T-cell (primary cell): ENCODE measurements around the gene RUNX2. TPM values are rescaled to one million over a fixed set of nuclear protein-coding genes. Genes with fewer than 3 reads are reported as not detected.

Experiments
- ATAC-seq, 4 experiments: fragments of 200-7000 bp in 3 of 4; fragments of 150-1000 bp in 1 of 4; cut with Tn5 transposase; replicated peaks in 1 of 4; 1 replicate in 3 of 4; 2 replicates in 1 of 4; pipeline ENCODE4 v1.10.0; 2021; ENCODE audit warnings: moderate library complexity in 3 of 4, mild to moderate bottlenecking in 2 of 4, moderate number of reproducible peaks in 1 of 4
- CTCF ChIA-PET, 2 donors: fragments of 300-600 bp; sonication (Branson Sonifier 250); formaldehyde crosslinking; loops; one replicate each; lab custom pipeline; 2022; ENCODE audit warnings: antibody characterized with exemption in 2 of 2; lab: Charles Lee
- POLR2A ChIA-PET, 2 donors: fragments of 300-600 bp; sonication (Branson Sonifier 250); formaldehyde crosslinking; loops; one replicate each; lab custom pipeline; 2022; ENCODE audit warnings: antibody characterized with exemption in 2 of 2; lab: Charles Lee
- DNase-seq, 35 experiments: peaks; one replicate each; pipeline versions ENCODE4 v3.0.0 to v3.0.0-alpha.2; 2013 to 2023
- H3K27ac ChIP-seq: one replicate; pipeline ENCODE4 v1.5.1; 2013; ENCODE audit warnings: low read length
- H3K27me3 ChIP-seq, 2 experiments: replicated peaks in 1 of 2; 1 replicate in 1 of 2; 2 replicates in 1 of 2; pipeline versions ENCODE4 v1.6.1 to v1.7.0; 2013; ENCODE audit warnings: low read length in 1 of 2, mixed read lengths in 1 of 2; ENCODE audit not compliant: control insufficient read depth in 2 of 2, insufficient read depth in 2 of 2; ENCODE audit errors: extremely low read depth in 1 of 2
- H3K36me3 ChIP-seq, 2 donors: 1 replicate in 1 of 2; 2 replicates in 1 of 2; pipeline versions ENCODE4 v1.6.1 to v1.7.0; 2013; ENCODE audit warnings: low read length in 1 of 2; ENCODE audit not compliant: control insufficient read depth in 2 of 2, insufficient read depth in 1 of 2; ENCODE audit errors: extremely low read depth in 1 of 2
- H3K4me1 ChIP-seq, 2 experiments: 1 replicate in 1 of 2; 2 replicates in 1 of 2; pipeline versions ENCODE4 v1.6.1 to v1.7.0; 2013; ENCODE audit warnings: low read length in 2 of 2, mixed read lengths in 1 of 2; ENCODE audit not compliant: insufficient read depth in 2 of 2, control insufficient read depth in 1 of 2; ENCODE audit errors: extremely low read depth in 1 of 2
- H3K4me3 ChIP-seq, 2 donors: 1 replicate in 1 of 2; 2 replicates in 1 of 2; pipeline versions ENCODE4 v1.5.1 to v1.7.0; 2013; ENCODE audit warnings: mild to moderate bottlenecking in 2 of 2, low read length in 1 of 2, moderate library complexity in 1 of 2; ENCODE audit not compliant: control insufficient read depth in 1 of 2; ENCODE audit errors: extremely low read depth in 1 of 2
- H3K9me3 ChIP-seq: 2 replicates; pipeline ENCODE4 v1.7.0; 2013
- H3K27ac Mint-ChIP-seq, 2 donors: one replicate each; pipeline ENCODE4 v1.8.0; 2020 to 2021; ENCODE audit warnings: mild to moderate bottlenecking in 2 of 2, mixed read lengths in 2 of 2
- H3K27me3 Mint-ChIP-seq, 2 donors: one replicate each; pipeline ENCODE4 v1.8.0; 2021 to 2022; ENCODE audit warnings: mixed read lengths in 2 of 2
- H3K36me3 Mint-ChIP-seq: one replicate; pipeline ENCODE4 v1.8.0; 2021; ENCODE audit warnings: mixed read lengths
- H3K4me1 Mint-ChIP-seq, 3 donors: one replicate each; pipeline ENCODE4 v1.8.0; 2020 to 2022; ENCODE audit warnings: mixed read lengths in 3 of 3, mild to moderate bottlenecking in 1 of 3
- H3K4me3 Mint-ChIP-seq, 3 donors: one replicate each; pipeline ENCODE4 v1.8.0; 2020 to 2022; ENCODE audit warnings: mild to moderate bottlenecking in 3 of 3, mixed read lengths in 3 of 3, moderate library complexity in 3 of 3
- H3K9me3 Mint-ChIP-seq, 3 donors: one replicate each; pipeline ENCODE4 v1.8.0; 2020 to 2022; ENCODE audit warnings: mixed read lengths in 3 of 3
- whole genome bisulfite sequencing: methylation state at CpG from one replicate; pipeline ENCODE4 v1.1.5; 2013; ENCODE audit warnings: missing lambda C conversion rate; ENCODE audit not compliant: insufficient coverage; 5-methylcytosine and 5-hydroxymethylcytosine counted together
- total RNA-seq, 35 experiments: library from RNA in 6 of 35; stranded (reverse) in 6 of 35; fragments of 120-200 nt in 1 of 35; gene quantifications; one replicate each; pipeline versions ENCODE4 v1.2.1 to v1.2.4 and lab custom pipeline; 2013 to 2026

Gene RUNX2
- total RNA-seq, 5 donors from 2014 or later (not counting 1 experiment from before 2014, with no cell fraction given): 14.4 to 31.8 (median 22.4) TPM

- POLR2A ChIA-PET: interaction anchor here in 1 of 2 donors (0.5 kb wide), 1 partner anchor 28 kb away, joined by 7 read pairs; no protein-coding TSS in a partner anchor
- H3K27me3 Mint-ChIP-seq: no peaks in the 10 kb centered on the region
- H3K27ac ChIP-seq: no peak overlapping the region
- H3K36me3 Mint-ChIP-seq: peaks cover 4% of the 10 kb centered on the region
- CTCF ChIA-PET: no interaction called here
- no peaks in the 10 kb centered on the region for H3K36me3 ChIP-seq
- peaks cover 0 to 3% (median 0%) of the 10 kb centered on the region in 3 donors for H3K4me1 Mint-ChIP-seq
- H3K9me3 Mint-ChIP-seq: no peaks in the 10 kb centered on the region
- H3K9me3 ChIP-seq: no peaks in the 10 kb centered on the region
- no peaks in the 10 kb centered on the region for H3K4me1 ChIP-seq
- DNase-seq (no peak), ATAC-seq (no peak)
- no peak overlapping the region for H3K27ac Mint-ChIP-seq
- H3K27me3 ChIP-seq: no peaks in the 10 kb centered on the region
- no CpG with 5 or more reads among the region's 2 CpGs for WGBS
- no peak overlapping the region for H3K4me3 ChIP-seq
- no peak overlapping the region for H3K4me3 Mint-ChIP-seq
These were observed 369.9 kb downstream of the RUNX2 start for GRCh38 chr6:45698046-45698445.

GRCh38 chr6:45699663-45700062, 371.5 kb downstream of the RUNX2 start:
- no peak overlapping the region for H3K27ac Mint-ChIP-seq
- CTCF ChIA-PET: no interaction called here
- WGBS: 90% methylated on average over 2 of the region's 3 CpGs

GRCh38 chr6:45702849-45703739, 375.0 kb downstream of the RUNX2 start:
- CTCF ChIA-PET: interaction anchor here in 1 of 2 donors (0.5 to 1.3 kb wide), 3 partner anchors 11 to 1066 kb away, joined by 3 to 5 read pairs (median 3); no protein-coding TSS in a partner anchor
- no CpG with 5 or more reads among the region's 4 CpGs for WGBS
- Mint-ChIP-seq H3K27ac (no peak overlapping the region), H3K36me3 (no peaks in the 10 kb centered on the region), H3K4me1 (no peaks in the 10 kb centered on the region), H3K4me3 (no peak overlapping the region), H3K9me3 (no peaks in the 10 kb centered on the region), H3K27me3 (no peaks in the 10 kb centered on the region)
- Histone ChIP-seq H3K4me1 (peaks cover 0 to 14% of the 10 kb centered on the region in 2 experiments), H3K27me3 (no peaks in the 10 kb centered on the region), H3K27ac (no peak overlapping the region), H3K4me3 (no peak overlapping the region), H3K9me3 (no peaks in the 10 kb centered on the region), H3K36me3 (no peaks in the 10 kb centered on the region)
- DNase-seq (no peak), ATAC-seq (no peak)
- POLR2A ChIA-PET: interaction anchor here in 1 of 2 donors (0.6 kb wide), 2 partner anchors 27 to 266 kb away, joined by 3 read pairs; no protein-coding TSS in a partner anchor

More at GRCh38 chr6:45699663-45700062, 371.5 kb downstream of the RUNX2 start:
- H3K36me3 ChIP-seq: no peaks in the 10 kb centered on the region
- no peaks in the 10 kb centered on the region for H3K9me3 ChIP-seq
- ATAC-seq (no peak), DNase-seq (no peak)
- no peaks in the 10 kb centered on the region for H3K4me1 ChIP-seq
- H3K36me3 Mint-ChIP-seq: peaks cover 1% of the 10 kb centered on the region
- H3K27me3 Mint-ChIP-seq: no peaks in the 10 kb centered on the region
- no peak overlapping the region for H3K4me3 Mint-ChIP-seq
- no peak overlapping the region for H3K27ac ChIP-seq
- H3K9me3 Mint-ChIP-seq: no peaks in the 10 kb centered on the region
- H3K4me1 Mint-ChIP-seq: peaks cover 0 to under 1% (median 0%) of the 10 kb centered on the region in 3 donors
- H3K4me3 ChIP-seq: no peak overlapping the region
- no peaks in the 10 kb centered on the region for H3K27me3 ChIP-seq
- POLR2A ChIA-PET: no interaction called here

GRCh38 chr6:45704056-45704800, 376.1 kb downstream of the RUNX2 start:
- H3K36me3 Mint-ChIP-seq: no peaks in the 10 kb centered on the region
- ChIA-PET CTCF (interaction anchor here in 1 of 2 donors (2.2 kb wide), 1 partner anchor 10 kb away, joined by 9 read pairs; no protein-coding TSS in a partner anchor), POLR2A (interaction anchor here in 1 of 2 donors (0.6 kb wide), 1 partner anchor 267 kb away, joined by 3 read pairs; no protein-coding TSS in a partner anchor)
- Histone ChIP-seq H3K36me3 (no peaks in the 10 kb centered on the region), H3K4me1 (peaks cover 0 to 14% of the 10 kb centered on the region in 2 experiments), H3K9me3 (no peaks in the 10 kb centered on the region), H3K27ac (no peak overlapping the region), H3K4me3 (no peak overlapping the region), H3K27me3 (no peaks in the 10 kb centered on the region)
- no peak overlapping the region for H3K4me3 Mint-ChIP-seq
- H3K9me3 Mint-ChIP-seq: no peaks in the 10 kb centered on the region
- no peaks in the 10 kb centered on the region for H3K27me3 Mint-ChIP-seq
- H3K4me1 Mint-ChIP-seq: no peaks in the 10 kb centered on the region
- H3K27ac Mint-ChIP-seq: no peak overlapping the region
- no CpG with 5 or more reads among the region's 3 CpGs for WGBS
- ATAC-seq (no peak), DNase-seq (no peak)

- 96% methylated on average over 3 of the region's 4 CpGs for WGBS
- DNase-seq: no peak
- peaks cover 0 to 5% (median 2%) of the 10 kb centered on the region in 3 donors for H3K4me1 Mint-ChIP-seq
- CTCF ChIA-PET: interaction anchor here in 1 of 2 donors (2.2 kb wide), 1 partner anchor 9 kb away, joined by 9 read pairs; no protein-coding TSS in a partner anchor
- Histone ChIP-seq H3K4me1 (peaks cover 0 to 14% of the 10 kb centered on the region in 2 experiments), H3K36me3 (no peaks in the 10 kb centered on the region), H3K27me3 (no peaks in the 10 kb centered on the region), H3K9me3 (no peaks in the 10 kb centered on the region), H3K27ac (no peak overlapping the region), H3K4me3 (no peak overlapping the region)
- ATAC-seq: no peak
- POLR2A ChIA-PET: no interaction called here
- H3K27me3 Mint-ChIP-seq: no peaks in the 10 kb centered on the region
- H3K4me3 Mint-ChIP-seq: no peak overlapping the region
- no peaks in the 10 kb centered on the region for H3K9me3 Mint-ChIP-seq
- H3K36me3 Mint-ChIP-seq: no peaks in the 10 kb centered on the region
- no peak overlapping the region for H3K27ac Mint-ChIP-seq
These were observed 377.2 kb downstream of the RUNX2 start for GRCh38 chr6:45705137-45705855.
